ENCODE data around the gene KCNJ3. TPM values are rescaled to one million over a fixed set of nuclear protein-coding genes. Genes with fewer than 3 reads are reported as not detected.

Gene KCNJ3
- total and polyA plus RNA-seq, 9 of the 15 experiments (the other 6 are each of a cell fraction or from before 2014, with no cell fraction given): not detected

DNA sequence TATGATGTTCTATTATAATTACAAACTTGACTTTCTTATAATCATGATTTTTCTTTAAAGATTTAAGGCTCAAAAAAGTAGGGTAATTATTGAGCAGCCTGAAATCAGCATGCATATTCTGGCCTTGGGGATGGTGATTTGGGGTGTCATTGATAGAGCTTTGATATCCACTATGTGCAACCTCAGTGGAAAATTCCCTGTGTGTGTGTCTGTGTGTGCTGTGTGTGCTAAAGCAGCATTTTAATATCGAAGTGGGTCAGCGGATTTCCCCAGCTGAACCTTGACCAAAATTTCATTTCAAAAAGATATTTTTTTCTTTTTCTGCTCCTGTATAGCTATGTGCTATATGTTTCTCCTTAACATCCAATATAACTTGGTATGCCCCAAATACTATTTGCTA lies 11.6 kb downstream of the KCNJ3 start:
- TF ChIP-seq GABPB1 (CRISPR knock-in tag; IDR thresholded peaks at IDR 0.05) (no peak), NONO (IDR thresholded peaks at IDR 0.05; ENCODE audit: low read depth in 2 of 2, low read length in 1 of 2) (no peak), PTRF (tag; IDR thresholded peaks at IDR 0.05) (no peak), MCM3 (IDR thresholded peaks at IDR 0.05) (no peak)
- TF ChIP-seq, protein P1, sequence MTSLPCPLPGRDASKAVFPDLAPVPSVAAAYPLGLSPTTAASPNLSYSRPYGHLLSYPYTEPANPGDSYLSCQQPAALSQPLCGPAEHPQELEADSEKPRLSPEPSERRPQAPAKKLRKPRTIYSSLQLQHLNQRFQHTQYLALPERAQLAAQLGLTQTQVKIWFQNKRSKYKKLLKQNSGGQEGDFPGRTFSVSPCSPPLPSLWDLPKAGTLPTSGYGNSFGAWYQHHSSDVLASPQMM (CRISPR knock-in tag; IDR thresholded peaks at IDR 0.05): no peak
- TF ChIP-seq, protein P2, sequence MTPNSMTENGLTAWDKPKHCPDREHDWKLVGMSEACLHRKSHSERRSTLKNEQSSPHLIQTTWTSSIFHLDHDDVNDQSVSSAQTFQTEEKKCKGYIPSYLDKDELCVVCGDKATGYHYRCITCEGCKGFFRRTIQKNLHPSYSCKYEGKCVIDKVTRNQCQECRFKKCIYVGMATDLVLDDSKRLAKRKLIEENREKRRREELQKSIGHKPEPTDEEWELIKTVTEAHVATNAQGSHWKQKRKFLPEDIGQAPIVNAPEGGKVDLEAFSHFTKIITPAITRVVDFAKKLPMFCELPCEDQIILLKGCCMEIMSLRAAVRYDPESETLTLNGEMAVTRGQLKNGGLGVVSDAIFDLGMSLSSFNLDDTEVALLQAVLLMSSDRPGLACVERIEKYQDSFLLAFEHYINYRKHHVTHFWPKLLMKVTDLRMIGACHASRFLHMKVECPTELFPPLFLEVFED (CRISPR knock-in tag; conservative IDR thresholded peaks at IDR 0.05): no peak
- Histone ChIP-seq H3K27me3 (ENCODE audit: control insufficient read depth in 2 of 2, insufficient read depth in 2 of 2, low read length in 2 of 2) (no peaks in the 10 kb centered on the region), H3K27ac (ENCODE audit: extremely low read depth, low read depth, low read length) (no peak overlapping the region), H3K9me3 (replicated peaks; ENCODE audit: control insufficient read depth, insufficient read depth, low read depth, low read length) (no peaks in the 10 kb centered on the region), H3K9ac (ENCODE audit: insufficient read depth in 1 of 2, low read depth in 2 of 2, low read length in 2 of 2) (no peak overlapping the region), H3K4me1 (replicated peaks in 1 of 2; ENCODE audit: control insufficient read depth in 2 of 2, insufficient read depth in 2 of 2, low read length in 2 of 2) (no peaks in the 10 kb centered on the region), H3K79me2 (ENCODE audit: control insufficient read depth, insufficient read depth, low read length) (no peaks in the 10 kb centered on the region), H3K4me2 (ENCODE audit: insufficient read depth, low read length) (no peak overlapping the region), H2AFZ (ENCODE audit: low read depth, low read length) (no peak overlapping the region), H3K36me3 (ENCODE audit: control insufficient read depth, insufficient read depth, low read length) (no peaks in the 10 kb centered on the region), H3K4me3 (no peak overlapping the region), H3K9me1 (ENCODE audit: control insufficient read depth, insufficient read depth, low read length) (no peaks in the 10 kb centered on the region), H4K20me1 (replicated peaks; ENCODE audit: control insufficient read depth, insufficient read depth, low read length) (no peaks in the 10 kb centered on the region)
- ATAC-seq (no peak), DNase-seq (ENCODE audit: extremely low read depth in 1 of 4, low spot score in 3 of 4) (no peak), FAIRE-seq (no peak)
- intact Hi-C loops (cut with micrococcal nuclease) (no loop called here), in situ Hi-C loops (cut with MboI) (no loop called here)
- ChIA-PET CTCF (ENCODE audit: low intra/inter-chr PET ratio) (no interaction called here), POLR2A (interaction anchor here (0.6 kb wide), 1 partner anchor 34 kb away, joined by 3 read pairs; no protein-coding TSS in a partner anchor)
- BruUV-seq (replicated peaks): no TSS peak
- WGBS (ENCODE audit: insufficient coverage, low coverage, missing lambda C conversion rate): 0% methylated on average over 2 of the region's 2 CpGs
